ENCODE results near the gene PPM1F.

DNA sequence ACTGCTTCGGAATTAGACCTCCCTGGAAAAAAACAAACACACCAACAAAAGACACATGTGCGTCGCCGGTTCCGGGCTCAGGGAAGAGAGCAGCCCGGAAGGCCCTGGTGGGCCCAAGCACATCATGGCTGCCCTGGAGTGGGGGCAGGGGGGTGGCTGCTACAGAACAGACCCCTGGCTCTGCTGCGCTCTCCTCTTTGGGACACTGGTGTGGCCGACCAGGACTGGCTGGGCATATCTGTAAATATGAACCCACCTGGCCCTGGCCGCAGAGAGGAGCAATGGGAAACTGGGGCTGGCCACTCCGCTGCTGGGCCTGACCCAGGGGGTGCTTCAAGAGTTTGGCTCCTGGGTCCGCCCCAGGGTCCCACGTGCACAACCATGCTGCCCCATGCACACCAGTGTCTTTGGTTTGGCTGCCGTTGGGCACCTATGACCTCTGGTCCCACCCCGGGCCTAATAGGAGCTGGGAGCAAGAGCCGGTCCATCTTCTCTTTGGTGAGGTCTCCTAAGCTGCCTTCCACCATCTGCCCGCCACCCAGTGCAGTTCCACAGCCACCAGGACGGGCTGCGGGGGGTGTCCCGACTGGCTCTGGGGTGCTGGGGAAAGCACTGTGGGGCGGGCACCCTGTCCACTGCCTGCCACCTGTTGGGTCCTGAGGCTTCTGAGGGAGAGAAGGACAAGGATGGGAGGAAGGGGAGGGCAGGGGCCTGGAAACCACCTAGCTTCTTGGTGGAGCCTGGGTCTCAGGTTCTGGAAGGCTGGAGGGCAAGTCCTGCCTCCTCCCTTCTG lies 30.1 kb downstream of the PPM1F start:
- TF ChIP-seq, protein P1, sequence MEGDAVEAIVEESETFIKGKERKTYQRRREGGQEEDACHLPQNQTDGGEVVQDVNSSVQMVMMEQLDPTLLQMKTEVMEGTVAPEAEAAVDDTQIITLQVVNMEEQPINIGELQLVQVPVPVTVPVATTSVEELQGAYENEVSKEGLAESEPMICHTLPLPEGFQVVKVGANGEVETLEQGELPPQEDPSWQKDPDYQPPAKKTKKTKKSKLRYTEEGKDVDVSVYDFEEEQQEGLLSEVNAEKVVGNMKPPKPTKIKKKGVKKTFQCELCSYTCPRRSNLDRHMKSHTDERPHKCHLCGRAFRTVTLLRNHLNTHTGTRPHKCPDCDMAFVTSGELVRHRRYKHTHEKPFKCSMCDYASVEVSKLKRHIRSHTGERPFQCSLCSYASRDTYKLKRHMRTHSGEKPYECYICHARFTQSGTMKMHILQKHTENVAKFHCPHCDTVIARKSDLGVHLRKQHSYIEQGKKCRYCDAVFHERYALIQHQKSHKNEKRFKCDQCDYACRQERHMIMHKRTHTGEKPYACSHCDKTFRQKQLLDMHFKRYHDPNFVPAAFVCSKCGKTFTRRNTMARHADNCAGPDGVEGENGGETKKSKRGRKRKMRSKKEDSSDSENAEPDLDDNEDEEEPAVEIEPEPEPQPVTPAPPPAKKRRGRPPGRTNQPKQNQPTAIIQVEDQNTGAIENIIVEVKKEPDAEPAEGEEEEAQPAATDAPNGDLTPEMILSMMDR (IDR thresholded peaks at IDR 0.05): no peak
- no peak for TF ChIP-seq POLR2A (IDR thresholded peaks at IDR 0.05)

Measured in lower leg skin (tissue), 3 donors.